H1 (cell line): ENCODE measurements around the gene IFT74. TPM values are rescaled to one million over a fixed set of nuclear protein-coding genes. Genes with fewer than 3 reads are reported as not detected.
A peak's percentile ranks its signal among the peaks of the same experiment; 100 is the strongest.

ENCODE experiments used
- CTCF ChIA-PET: fragments of 300-600 bp; sonication (Branson Sonifier 250); formaldehyde crosslinking; loops from one replicate; lab custom pipeline; 2021; ENCODE audit not compliant: partially characterized antibody; lab: Charles Lee
- POLR2A ChIA-PET: fragments of 300-600 bp; sonication (Branson Sonifier 250); formaldehyde crosslinking; loops from one replicate; lab custom pipeline; 2021; ENCODE audit warnings: inconsistent platforms; ENCODE audit not compliant: partially characterized antibody; lab: Charles Lee
- DNase-seq, 2 experiments: peaks; one replicate each; pipeline versions ENCODE4 v3.0.0 to v3.0.0-alpha.2; 2010 to 2022; ENCODE audit warnings: low spot score in 2 of 2, low read depth in 1 of 2, mixed read lengths in 1 of 2
- FAIRE-seq: peaks from 2 replicates; lab custom pipeline; 2011; peaks lifted over from hg19 to GRCh38; lab: Jason Lieb, UNC
- H2AFZ ChIP-seq: 2 replicates; pipeline ENCODE4 v1.8.1; 2012; ENCODE audit warnings: low read length, inconsistent platforms
- H2AK5ac ChIP-seq: 2 replicates; pipeline ENCODE4 v1.6.1; 2013; ENCODE audit warnings: low read depth, low read length
- H2BK120ac ChIP-seq: replicated peaks from 2 replicates; pipeline ENCODE3; 2013; ENCODE audit warnings: low read depth, low read length, inconsistent platforms
- H2BK12ac ChIP-seq: 2 replicates; pipeline ENCODE4 v1.6.1; 2013; ENCODE audit warnings: low read depth, low read length
- H2BK15ac ChIP-seq: 2 replicates; pipeline ENCODE4 v1.6.1; 2013; ENCODE audit warnings: low read length
- H2BK20ac ChIP-seq: 2 replicates; pipeline ENCODE4 v1.6.1; 2013; ENCODE audit warnings: low read length
- H2BK5ac ChIP-seq: 2 replicates; pipeline ENCODE4 v1.6.1; 2013; ENCODE audit warnings: low read depth, low read length
- H3K14ac ChIP-seq: 2 replicates; pipeline ENCODE4 v1.6.1; 2013; ENCODE audit warnings: inconsistent platforms; ENCODE audit not compliant: insufficient read length
- H3K18ac ChIP-seq: 2 replicates; pipeline ENCODE4 v1.6.1; 2013; ENCODE audit warnings: low read length; ENCODE audit errors: extremely low read depth
- H3K23ac ChIP-seq: 2 replicates; pipeline ENCODE4 v1.6.1; 2013; ENCODE audit warnings: inconsistent platforms; ENCODE audit not compliant: insufficient read length
- H3K23me2 ChIP-seq: 2 replicates; pipeline ENCODE4 v1.6.1; 2013; ENCODE audit warnings: low read depth, low read length
- H3K27ac ChIP-seq: 2 replicates; pipeline ENCODE4 v1.6.1; 2011; ENCODE audit warnings: low read depth, low read length, inconsistent platforms
- H3K27me3 ChIP-seq, 4 experiments: replicated peaks in 1 of 4; 1 replicate in 1 of 4; 2 replicates in 3 of 4; pipeline versions ENCODE4 v1.6.1 to v1.8.1; 2011 to 2013; ENCODE audit warnings: low read length in 3 of 4, mild to moderate bottlenecking in 3 of 4, inconsistent platforms in 2 of 4, mixed read lengths in 2 of 4, moderate library complexity in 1 of 4; ENCODE audit not compliant: control insufficient read depth in 3 of 4, insufficient read depth in 3 of 4; ENCODE audit errors: extremely low read depth in 1 of 4
- H3K36me3 ChIP-seq, 4 experiments: 2 replicates each; pipeline versions ENCODE4 v1.6.1 to v1.8.1; 2011 to 2013; ENCODE audit warnings: mild to moderate bottlenecking in 4 of 4, low read length in 3 of 4, moderate library complexity in 2 of 4, control low read depth in 1 of 4, inconsistent platforms in 1 of 4; ENCODE audit not compliant: insufficient read depth in 4 of 4, control insufficient read depth in 2 of 4
- H3K4ac ChIP-seq: replicated peaks from 2 replicates; pipeline ENCODE3; 2013; ENCODE audit warnings: low read length, low read depth, mixed read lengths, inconsistent platforms; ENCODE audit not compliant: insufficient read length
- H3K4me1 ChIP-seq, 4 experiments: replicated peaks in 1 of 4; 1 replicate in 1 of 4; 2 replicates in 3 of 4; pipeline versions ENCODE4 v1.6.1 to v1.8.1; 2011 to 2013; ENCODE audit warnings: low read length in 3 of 4, inconsistent platforms in 2 of 4, mixed read lengths in 1 of 4; ENCODE audit not compliant: insufficient read depth in 4 of 4, control insufficient read depth in 3 of 4
- H3K4me2 ChIP-seq, 2 experiments: 2 replicates each; pipeline versions ENCODE4 v1.6.1 to v1.8.1; 2011 to 2013; ENCODE audit warnings: low read depth in 2 of 2, low read length in 2 of 2, control low read depth in 1 of 2, inconsistent platforms in 1 of 2, mild to moderate bottlenecking in 1 of 2; ENCODE audit not compliant: insufficient read depth in 1 of 2
- H3K4me3 ChIP-seq, 4 experiments: fragments of 200-600, 300-600 bp in 1 of 4; sonication (generic), shearing (Covaris generic), sonication (Bioruptor Twin) in 1 of 4; 2 replicates each; pipeline versions ENCODE4 v1.5.1 to v1.8.1; 2011 to 2016; ENCODE audit warnings: low read length in 4 of 4, low read depth in 3 of 4, control low read depth in 2 of 4, inconsistent platforms in 2 of 4, mild to moderate bottlenecking in 2 of 4, mixed read lengths in 1 of 4, moderate library complexity in 1 of 4; ENCODE audit not compliant: insufficient read depth in 2 of 4; ENCODE audit errors: extremely low read depth in 1 of 4
- H3K56ac ChIP-seq: replicated peaks from 2 replicates; pipeline ENCODE3; 2013; ENCODE audit warnings: low read depth, mild to moderate bottlenecking, mixed read lengths, low read length, inconsistent platforms; ENCODE audit not compliant: insufficient read length
- H3K79me1 ChIP-seq: 2 replicates; pipeline ENCODE4 v1.6.1; 2013; ENCODE audit warnings: low read depth, low read length, control low read depth
- H3K79me2 ChIP-seq, 2 experiments: 2 replicates each; pipeline versions ENCODE4 v1.6.1 to v1.8.1; 2012 to 2013; ENCODE audit warnings: low read length in 2 of 2, mild to moderate bottlenecking in 2 of 2, inconsistent platforms in 1 of 2; ENCODE audit not compliant: insufficient read depth in 2 of 2, control insufficient read depth in 1 of 2
- H3K9ac ChIP-seq, 4 experiments: replicated peaks in 1 of 4; 1 replicate in 1 of 4; 2 replicates in 3 of 4; pipeline versions ENCODE4 v1.6.1 to v1.8.1; 2011 to 2013; ENCODE audit warnings: low read depth in 3 of 4, low read length in 3 of 4, control low read depth in 2 of 4, mild to moderate bottlenecking in 2 of 4, moderate library complexity in 2 of 4, inconsistent platforms in 1 of 4; ENCODE audit errors: extremely low read depth in 1 of 4
- H3K9me3 ChIP-seq, 2 experiments: 2 replicates each; pipeline versions ENCODE4 v1.6.1 to v1.8.1; 2012 to 2013; ENCODE audit warnings: mild to moderate bottlenecking in 2 of 2, moderate library complexity in 2 of 2, control low read depth in 1 of 2, inconsistent platforms in 1 of 2, low read depth in 1 of 2, low read length in 1 of 2, mixed read lengths in 1 of 2; ENCODE audit not compliant: insufficient read depth in 2 of 2
- H4K20me1 ChIP-seq, 2 experiments: replicated peaks in 1 of 2; 2 replicates each; pipeline versions ENCODE3 to v1.8.1; 2011 to 2013; ENCODE audit warnings: inconsistent platforms in 2 of 2, low read length in 2 of 2, mild to moderate bottlenecking in 1 of 2; ENCODE audit not compliant: insufficient read depth in 2 of 2, control insufficient read depth in 1 of 2
- H4K5ac ChIP-seq: 2 replicates; pipeline ENCODE4 v1.6.1; 2013; ENCODE audit warnings: low read length, low read depth, mixed read lengths, inconsistent platforms; ENCODE audit not compliant: insufficient read length
- H4K8ac ChIP-seq: 2 replicates; pipeline ENCODE4 v1.8.0; 2013; ENCODE audit warnings: mild to moderate bottlenecking, moderate library complexity, low read length, inconsistent platforms; ENCODE audit not compliant: insufficient read depth; ENCODE audit errors: extremely low read depth
- H4K91ac ChIP-seq: replicated peaks from 2 replicates; pipeline ENCODE3; 2013; ENCODE audit warnings: low read length, mixed read lengths, inconsistent platforms; ENCODE audit not compliant: insufficient read length
- CBX5 ChIP-seq: fragments of 300-800, 300-1000 bp; sonication (generic); IDR thresholded peaks from 2 replicates; pipeline ENCODE4 v1.7.1; 2016; ENCODE audit warnings: antibody characterized with exemption, low read length, low read depth
- HDAC6 ChIP-seq: IDR thresholded peaks from one replicate; pipeline ENCODE4 v1.7.1; 2012; ENCODE audit warnings: low read depth, mild to moderate bottlenecking, inconsistent platforms, low read length, moderate library complexity
- JUN ChIP-seq: IDR thresholded peaks from 2 replicates; pipeline ENCODE4 v1.6.1; 2011; ENCODE audit warnings: low read depth, mild to moderate bottlenecking, improper control_type of control experiment, low read length
- JUND ChIP-seq: IDR thresholded peaks from 2 replicates; pipeline ENCODE4 v1.6.1; 2011; ENCODE audit warnings: mild to moderate bottlenecking, improper control_type of control experiment, low read length
- KDM1A ChIP-seq: fragments of 200-600, 300-600 bp; sonication (generic); IDR thresholded peaks from 2 replicates; pipeline ENCODE4 v1.7.1; 2016; ENCODE audit warnings: mild to moderate bottlenecking, low read length, borderline replicate concordance
- RNF2 ChIP-seq: fragments of 200-900, 300-1000 bp; sonication (generic); IDR thresholded peaks from 2 replicates; pipeline ENCODE4 v1.7.1; 2016; ENCODE audit warnings: borderline replicate concordance, low read depth, mild to moderate bottlenecking, antibody characterized with exemption, low read length; ENCODE audit not compliant: poor library complexity, severe bottlenecking; ENCODE audit errors: missing control alignments
- TEAD4 ChIP-seq: IDR thresholded peaks from 2 replicates; pipeline ENCODE4 v1.6.1; 2012; ENCODE audit warnings: low read depth, low read length, inconsistent platforms, mixed read lengths
- WGBS, 2 experiments: shearing (Covaris generic) in 1 of 2; methylation state at CpG; one replicate each; pipeline versions ENCODE4 v1.1.6 to v1.1.7; 2013 to 2015; ENCODE audit warnings: low lambda C conversion rate in 2 of 2, mixed read lengths in 2 of 2, inconsistent platforms in 1 of 2, low coverage in 1 of 2, missing lambda C conversion rate in 1 of 2; ENCODE audit not compliant: insufficient replicate concordance in 2 of 2, insufficient coverage in 1 of 2, insufficient read length in 1 of 2; ENCODE audit errors: extremely low coverage in 1 of 2, missing lambda C conversion rate in 1 of 2; 5-methylcytosine and 5-hydroxymethylcytosine counted together
- polyA plus RNA-seq, 7 experiments: library from polyadenylated mRNA; depleted of rRNA in 3 of 7; stranded (reverse) in 5 of 7; unstranded in 2 of 7; fragments of >200 nt in 5 of 7; fragments of 200-250 nt in 2 of 7; gene quantifications; 1 replicate in 5 of 7; 2 replicates in 1 of 7; 4 replicates in 1 of 7; pipeline versions ENCODE4 v1.2.1 to v1.2.3, GENCODE V29; 2011 to 2013; ENCODE audit warnings: missing spikeins in 2 of 7, mixed read lengths in 2 of 7
- total RNA-seq: library from RNA; stranded (reverse); fragmentation: NEBNext Ultra II Directional; extraction: Animal tissue kit (Norgen Biotek cat#: 25700); gene quantifications from 2 replicates; pipeline ENCODE4 v1.2.1, GENCODE V29; 2021
- TF ChIP-seq, protein P1 (sequence below): IDR thresholded peaks from 2 replicates; pipeline ENCODE4 v1.6.1; 2011; ENCODE audit warnings: low read length, improper control_type of control experiment

The IFT74 gene
- total and polyA plus RNA-seq, 2 of the 8 experiments (the other 6 are each of a cell fraction or from before 2014, with no cell fraction given) = 4.4 to 17.8 TPM

DNA sequence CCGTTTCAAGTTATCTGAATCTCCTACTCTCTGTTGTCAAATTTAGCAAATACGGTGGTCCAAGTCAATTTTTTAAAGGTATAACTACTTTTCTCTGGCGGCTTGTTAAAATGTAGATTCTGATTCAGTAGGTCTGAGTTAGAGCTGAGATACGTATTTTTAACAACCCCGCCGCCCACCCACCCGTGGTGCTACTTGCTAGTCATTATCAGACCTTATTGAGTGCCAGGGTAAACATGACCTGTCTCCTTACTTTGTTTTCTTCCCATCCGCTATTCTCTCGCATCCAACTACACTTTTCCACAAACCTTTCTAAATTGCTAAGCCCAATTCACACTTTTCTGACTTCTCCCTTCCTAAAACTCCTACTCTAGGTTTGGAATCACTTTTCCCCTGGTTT is 8.5 kb upstream of the IFT74 start:
- Histone ChIP-seq H2AK5ac (no peak overlapping the region), H2BK120ac (no peak overlapping the region), H3K9me3 (no peaks in the 10 kb centered on the region), H3K56ac (peak overlapping the region; percentile 71), H2BK20ac (no peak overlapping the region), H3K18ac (no peak overlapping the region; the same call in 1 of the 2 replicates), H3K14ac (no peak overlapping the region), H3K23me2 (peaks cover 5% of the 10 kb centered on the region), H3K4ac (peak overlapping the region; percentile 70), H3K4me3 (peak overlapping the region; percentile 93 to 97 (median 96)), H2BK15ac (no peak overlapping the region), H3K36me3 (no peaks in the 10 kb centered on the region; a peak in 1 of 8 replicates), H4K8ac (no peak overlapping the region), H3K4me1 (peaks cover 0 to 1% (median 0%) of the 10 kb centered on the region in 4 experiments; a peak in 4 of 7 replicates), H4K91ac (peak overlapping the region; percentile 80), H2BK5ac (no peak overlapping the region), H3K27me3 (no peaks in the 10 kb centered on the region), H3K27ac (peak overlapping the region; percentile 96), H2AFZ (0 out of 2 replicates have a peak overlapping the region, but pooled peaks have one; percentile 76), H3K79me2 (peaks cover 30 to 40% of the 10 kb centered on the region in 2 experiments), H3K9ac (peak overlapping the region; percentile 85 to 97 (median 88)), H3K79me1 (peaks cover 9% of the 10 kb centered on the region), H4K20me1 (peaks cover 0 to 4% of the 10 kb centered on the region in 2 experiments), H3K23ac (no peak overlapping the region), H4K5ac (peak overlapping the region; percentile 80), H3K4me2 (peak overlapping the region; percentile 71 to 82), H2BK12ac (no peak overlapping the region)
- DNase-seq (no peak), FAIRE-seq (no peak)
- WGBS, 2 experiments = 3 to 100% methylated on average over 2 to 9 of the region's 9 CpGs
- CTCF ChIA-PET = interaction anchor here (1.0 to 1.3 kb wide), 4 partner anchors 12 to 90 kb away, joined by 3 to 4 read pairs (median 3); no protein-coding TSS in a partner anchor
- POLR2A ChIA-PET = interaction anchor here (1.1 to 2.5 kb wide), 9 partner anchors 8 to 56 kb away, joined by 3 to 21 read pairs (median 7); partner anchors contain the start of genes CAAP1 and IFT74
- TF ChIP-seq, protein P1, sequence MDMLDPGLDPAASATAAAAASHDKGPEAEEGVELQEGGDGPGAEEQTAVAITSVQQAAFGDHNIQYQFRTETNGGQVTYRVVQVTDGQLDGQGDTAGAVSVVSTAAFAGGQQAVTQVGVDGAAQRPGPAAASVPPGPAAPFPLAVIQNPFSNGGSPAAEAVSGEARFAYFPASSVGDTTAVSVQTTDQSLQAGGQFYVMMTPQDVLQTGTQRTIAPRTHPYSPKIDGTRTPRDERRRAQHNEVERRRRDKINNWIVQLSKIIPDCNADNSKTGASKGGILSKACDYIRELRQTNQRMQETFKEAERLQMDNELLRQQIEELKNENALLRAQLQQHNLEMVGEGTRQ = no peak
- no peak for TF ChIP-seq CBX5
- no peak for TF ChIP-seq RNF2
- TF ChIP-seq TEAD4 = no peak
- no peak for TF ChIP-seq HDAC6
- no peak for TF ChIP-seq JUND
- TF ChIP-seq JUN = no peak
- no peak for TF ChIP-seq KDM1A
